HEK293T (cell line): ENCODE results near the gene ACTN4.
"Not testable (repeated sequence)": the region's sequence is repeated elsewhere in the genome, so short reads cannot be mapped to it uniquely, and the experiment has no call there.

Source experiments
- CTCF ChIA-PET: fragments of 350-600 bp; formaldehyde crosslinking; extraction: SDS; loops from one replicate; lab custom pipeline; 2021; ENCODE audit warnings: antibody characterized with exemption, inconsistent platforms; lab: Yijun Ruan, JAX
- POLR2A ChIA-PET: fragments of 350-600 bp; formaldehyde crosslinking; extraction: SDS; loops from one replicate; lab custom pipeline; 2020; ENCODE audit warnings: antibody characterized with exemption, inconsistent platforms; lab: Yijun Ruan, JAX
- DNase-seq: peaks from one replicate; pipeline ENCODE4 v3.0.0; 2012; ENCODE audit warnings: mixed read lengths; ENCODE audit errors: extremely low spot score
- ARNT ChIP-seq: fragments of 450-650 bp; IDR thresholded peaks from 2 replicates; pipeline ENCODE4 v1.6.1; 2017; ENCODE audit warnings: mild to moderate bottlenecking
- BHLHE40 ChIP-seq: fragments of 450-650 bp; IDR thresholded peaks from 2 replicates; pipeline ENCODE4 v1.6.1; 2016; ENCODE audit warnings: mild to moderate bottlenecking, moderate library complexity, borderline replicate concordance
- CTBP1 ChIP-seq: fragments of 450-650 bp; IDR thresholded peaks from 2 replicates; pipeline ENCODE4 v1.6.1; 2016; ENCODE audit warnings: borderline replicate concordance
- ELF4 ChIP-seq: fragments of 450-650 bp; IDR thresholded peaks from 2 replicates; pipeline ENCODE4 v1.6.1; 2017; ENCODE audit warnings: antibody characterized with exemption
- FOXA1 ChIP-seq: fragments of 450-650 bp; IDR thresholded peaks from 2 replicates; pipeline ENCODE4 v1.6.1; 2016; ENCODE audit warnings: mild to moderate bottlenecking
- FOXK2 ChIP-seq: fragments of 450-650 bp; IDR thresholded peaks from 2 replicates; pipeline ENCODE4 v1.6.1; 2016; ENCODE audit warnings: mild to moderate bottlenecking
- FOXM1 ChIP-seq: fragments of 450-650 bp; IDR thresholded peaks from 2 replicates; pipeline ENCODE4 v1.6.1; 2017; ENCODE audit warnings: mild to moderate bottlenecking, borderline replicate concordance
- HDGF ChIP-seq: fragments of 450-650 bp; IDR thresholded peaks from 2 replicates; pipeline ENCODE4 v1.6.1; 2017; ENCODE audit warnings: antibody characterized with exemption, borderline replicate concordance
- L3MBTL2 ChIP-seq: fragments of 450-650 bp; conservative IDR thresholded peaks from 2 replicates; pipeline ENCODE4 v1.6.1; 2016; ENCODE audit warnings: mild to moderate bottlenecking
- LEF1 ChIP-seq: fragments of 450-650 bp; IDR thresholded peaks from 2 replicates; pipeline ENCODE4 v1.6.1; 2017; ENCODE audit warnings: mild to moderate bottlenecking, borderline replicate concordance
- NFRKB ChIP-seq: fragments of 450-650 bp; IDR thresholded peaks from 2 replicates; pipeline ENCODE4 v1.6.1; 2016; ENCODE audit warnings: mild to moderate bottlenecking, moderate library complexity
- SP1 ChIP-seq: fragments of 450-650 bp; IDR thresholded peaks from 2 replicates; pipeline ENCODE4 v1.6.1; 2017
- SUZ12 ChIP-seq: fragments of 450-650 bp; IDR thresholded peaks from 2 replicates; pipeline ENCODE4 v1.6.1; 2016; ENCODE audit warnings: mild to moderate bottlenecking
- TARDBP ChIP-seq: fragments of 450-650 bp; IDR thresholded peaks from 2 replicates; pipeline ENCODE4 v1.6.1; 2016
- ZNF384 ChIP-seq: fragments of 450-650 bp; IDR thresholded peaks from 2 replicates; pipeline ENCODE4 v1.6.1; 2016
- TF ChIP-seq, protein P1 (sequence below): fragments of 450-650 bp; IDR thresholded peaks from 2 replicates; pipeline ENCODE4 v1.6.1; 2016

Gene ACTN4

DNA sequence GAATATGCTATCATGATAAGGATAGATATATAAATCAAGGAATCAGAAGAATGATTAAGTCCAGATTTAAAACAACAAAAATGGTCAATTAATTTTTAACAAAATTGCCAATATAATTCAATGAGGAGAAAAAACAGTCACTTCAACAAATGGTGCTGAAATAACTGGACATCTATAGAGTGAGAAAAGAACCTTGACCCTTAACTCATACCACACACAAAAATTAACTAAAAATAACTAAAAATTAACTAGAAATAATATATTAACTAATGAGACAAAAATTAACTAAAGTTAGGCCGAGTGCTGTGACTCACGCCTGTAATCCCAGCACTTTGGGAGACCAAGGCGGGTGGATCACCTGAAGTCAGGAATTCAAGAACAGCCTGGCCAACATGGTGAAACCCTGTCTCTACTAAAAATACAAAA is 116.4 kb downstream of the ACTN4 start:
- ChIA-PET POLR2A (no interaction called here), CTCF (no interaction called here)

DNA sequence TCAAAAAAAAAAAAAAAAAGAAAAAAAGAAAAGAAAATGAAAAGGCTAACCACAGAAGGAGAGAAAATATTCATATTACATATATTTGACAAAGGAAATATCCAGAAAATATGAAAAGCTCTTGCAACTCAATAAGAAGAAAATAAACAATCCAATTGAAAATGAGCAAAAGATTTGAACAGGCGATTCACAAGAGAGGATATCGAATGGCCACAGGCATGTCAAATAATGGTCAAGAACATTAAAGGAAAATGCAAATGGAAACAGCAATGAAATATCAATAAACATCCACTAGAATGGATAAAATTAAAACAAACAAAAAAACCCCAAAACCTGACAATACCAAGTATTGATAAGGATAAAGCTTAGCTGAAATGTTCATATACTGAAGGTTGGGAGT is 117.8 kb downstream of the ACTN4 start:
- ChIA-PET CTCF (no interaction called here), POLR2A (no interaction called here)
- no peak for DNase-seq
- TF ChIP-seq ELF4 (no peak), FOXM1 (no peak), BHLHE40 (no peak), SP1 (no peak), ZNF384 (no peak), HDGF (no peak), LEF1 (no peak), L3MBTL2 (no peak), ARNT (no peak)

More for the DNA sequence above, 116.4 kb downstream of the ACTN4 start:
- TF ChIP-seq, protein P1, sequence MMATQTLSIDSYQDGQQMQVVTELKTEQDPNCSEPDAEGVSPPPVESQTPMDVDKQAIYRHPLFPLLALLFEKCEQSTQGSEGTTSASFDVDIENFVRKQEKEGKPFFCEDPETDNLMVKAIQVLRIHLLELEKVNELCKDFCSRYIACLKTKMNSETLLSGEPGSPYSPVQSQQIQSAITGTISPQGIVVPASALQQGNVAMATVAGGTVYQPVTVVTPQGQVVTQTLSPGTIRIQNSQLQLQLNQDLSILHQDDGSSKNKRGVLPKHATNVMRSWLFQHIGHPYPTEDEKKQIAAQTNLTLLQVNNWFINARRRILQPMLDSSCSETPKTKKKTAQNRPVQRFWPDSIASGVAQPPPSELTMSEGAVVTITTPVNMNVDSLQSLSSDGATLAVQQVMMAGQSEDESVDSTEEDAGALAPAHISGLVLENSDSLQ, result no peak
- TF ChIP-seq FOXK2 (no peak), BHLHE40 (no peak), TARDBP (no peak), FOXM1 (no peak), NFRKB (no peak), LEF1 (no peak), ELF4 (no peak), SUZ12 (no peak), CTBP1 (no peak), L3MBTL2 (no peak)
- DNase-seq, result no peak

DNA sequence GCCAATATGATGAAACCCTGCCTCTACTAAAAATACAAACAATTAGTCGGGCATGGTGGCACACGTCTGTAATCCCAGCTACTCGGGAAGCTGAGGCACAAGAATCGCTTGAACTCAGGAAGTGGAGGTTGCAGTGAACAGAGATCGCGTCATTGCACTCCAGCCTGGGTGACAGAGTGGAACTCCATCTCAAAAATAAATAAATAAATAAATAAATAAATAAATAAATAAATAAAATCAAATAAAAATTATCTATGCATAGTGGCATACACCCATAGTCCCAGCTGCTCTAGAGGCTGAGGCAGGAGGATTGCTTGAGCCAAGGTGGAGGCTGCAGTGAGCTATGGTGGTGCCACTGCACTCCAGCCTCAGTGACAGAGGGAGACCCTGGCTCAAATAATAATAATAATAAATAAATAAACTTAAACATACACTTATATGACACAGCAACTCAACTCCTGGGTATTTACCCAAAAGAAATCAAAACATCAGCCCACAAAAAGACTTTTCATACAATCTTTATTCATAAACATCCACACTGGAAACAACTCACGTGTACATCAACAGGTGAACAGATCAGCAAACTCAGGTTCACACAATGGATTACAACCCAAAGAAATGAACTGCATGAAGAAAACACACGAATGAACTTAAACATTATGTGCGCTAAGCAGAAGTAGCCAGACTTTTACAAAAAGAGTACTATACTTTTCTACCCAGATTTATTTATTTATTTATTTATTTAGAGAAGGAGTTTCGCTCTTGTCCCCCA is 119.0 kb downstream of the ACTN4 start:
- ChIA-PET CTCF (no interaction called here), POLR2A (no interaction called here)
- no peak for DNase-seq
- TF ChIP-seq NFRKB (no peak), FOXM1 (no peak), CTBP1 (no peak), BHLHE40 (no peak), ARNT (no peak), SUZ12 (no peak), SP1 (no peak), TARDBP (no peak), L3MBTL2 (no peak), ZNF384 (no peak), ELF4 (no peak), FOXA1 (no peak)
- TF ChIP-seq, protein P1, result no peak

DNA sequence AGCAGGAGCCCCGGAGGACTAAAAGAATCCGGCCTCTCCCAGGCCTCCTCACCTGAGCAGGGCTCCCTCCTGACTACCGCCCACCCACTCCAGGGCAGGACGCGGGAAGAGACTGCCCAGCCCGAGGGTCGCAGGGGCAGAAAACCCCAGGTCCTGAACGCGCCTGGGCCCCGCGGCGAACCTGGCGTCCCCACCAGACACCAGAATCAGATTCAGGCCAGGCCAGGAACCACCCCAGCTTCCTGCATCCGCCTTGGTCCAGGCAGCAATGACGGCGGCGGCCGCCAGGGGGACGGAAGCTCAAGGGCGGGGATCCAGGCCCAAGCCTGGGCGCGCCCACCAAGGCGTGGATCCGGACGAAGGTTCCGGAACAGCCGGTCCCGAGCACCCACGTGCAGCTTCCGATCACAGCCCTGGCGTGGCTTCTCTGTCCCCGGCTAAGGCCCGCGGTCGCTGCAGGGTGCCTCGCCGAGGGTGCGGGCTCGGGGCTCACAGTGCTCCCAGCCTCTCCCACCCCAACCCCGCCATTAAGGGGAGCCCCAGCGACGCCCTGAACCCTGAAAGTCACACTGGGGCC is 122.3 kb downstream of the ACTN4 start:
- CTCF ChIA-PET, result interaction anchor here (0.7 to 1.0 kb wide), 4 partner anchors 8 to 18 kb away, joined by 3 to 8 read pairs (median 4); no protein-coding TSS in a partner anchor
- peak; percentile 81 for DNase-seq
- TF ChIP-seq TARDBP (no peak), ARNT (no peak), NFRKB (no peak), L3MBTL2 (peak; percentile 81), BHLHE40 (no peak), LEF1 (no peak), CTBP1 (no peak)
- POLR2A ChIA-PET, result interaction anchor here (1.0 kb wide), 1 partner anchor 82 kb away, joined by 3 read pairs; no protein-coding TSS in a partner anchor

DNA sequence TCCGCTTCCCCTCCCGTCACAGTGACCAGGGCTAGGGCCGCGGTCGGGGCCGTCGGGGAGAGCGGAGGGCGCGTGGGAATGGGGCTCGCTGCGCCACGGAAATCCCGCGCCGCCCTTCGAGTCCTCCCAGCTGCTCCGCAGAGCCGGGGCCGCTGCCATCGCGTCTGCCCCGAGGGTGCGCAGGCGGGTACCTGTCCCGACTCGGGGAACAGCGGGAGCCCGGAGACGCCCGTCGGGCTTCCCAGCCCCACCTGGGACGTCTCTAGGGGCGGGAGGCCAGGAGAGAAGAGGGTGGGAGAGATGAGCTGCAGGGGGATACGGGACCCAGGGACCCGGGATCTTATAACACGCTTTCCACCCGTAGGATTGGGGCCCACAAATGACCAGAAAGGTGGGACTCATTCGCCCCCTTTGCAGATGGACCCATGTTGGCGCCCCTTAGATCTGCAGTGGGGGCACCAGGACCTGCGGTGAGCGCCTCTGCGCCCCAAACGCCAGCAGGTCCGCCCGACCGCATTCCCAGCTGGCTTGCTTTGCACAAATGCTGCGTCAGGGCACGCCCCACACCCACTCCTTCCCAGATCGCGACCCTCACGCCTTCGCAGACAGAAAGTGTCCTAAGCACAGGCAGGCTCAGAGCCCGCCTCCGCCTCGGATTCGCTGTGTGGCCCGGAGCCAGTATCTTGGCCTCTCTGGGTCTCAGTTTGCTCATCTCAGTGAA is 122.9 kb downstream of the ACTN4 start:
- CTCF ChIA-PET, result interaction anchor here (1.0 kb wide), 1 partner anchor 17 kb away, joined by 8 read pairs; no protein-coding TSS in a partner anchor
- POLR2A ChIA-PET, DNase-seq: not testable (repeated sequence)

DNA sequence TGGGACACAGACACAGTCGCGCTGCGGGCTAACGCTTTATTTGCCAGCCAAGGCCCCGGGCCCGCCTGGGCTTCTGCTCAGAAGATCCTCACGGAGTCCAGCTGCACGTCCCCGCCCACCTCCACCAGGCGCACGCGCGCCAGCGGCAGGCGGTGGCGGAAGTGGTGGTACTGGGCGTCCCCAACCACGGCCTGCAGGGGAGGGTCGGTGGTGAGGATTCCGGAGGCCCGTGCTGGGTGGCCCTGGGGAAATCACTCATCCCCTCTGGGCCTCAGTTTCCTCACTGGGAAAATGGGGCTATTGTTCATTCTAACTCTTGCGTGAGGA is 123.5 kb downstream of the ACTN4 start:
- DNase-seq, POLR2A ChIA-PET, CTCF ChIA-PET: not testable (repeated sequence)

DNA sequence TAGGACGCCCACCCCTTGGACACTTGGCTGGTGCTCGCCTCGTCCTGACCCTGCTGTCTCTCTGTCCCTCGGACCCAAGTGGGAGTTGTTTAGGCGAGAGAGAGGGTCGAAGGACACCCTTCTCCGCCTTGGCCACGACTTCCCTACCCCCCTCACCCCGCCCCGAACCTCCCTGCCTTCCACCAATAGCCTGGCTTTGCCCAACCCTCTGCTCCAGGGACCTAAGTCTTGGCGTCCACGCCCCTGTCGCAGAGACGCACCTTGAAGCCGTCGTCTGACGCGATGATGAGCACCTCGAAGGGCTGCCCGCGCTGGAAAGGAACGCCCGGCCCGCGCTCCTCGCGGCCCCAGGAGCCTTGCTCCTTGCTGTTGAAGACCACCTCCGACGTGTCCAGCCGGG is 124.1 kb downstream of the ACTN4 start:
- DNase-seq, CTCF ChIA-PET, POLR2A ChIA-PET: not testable (repeated sequence)
